HEK293 (cell line): Measurements from ENCODE around the gene ENKUR.

Experiments used
- CTCF ChIA-PET: fragments of 350-600 bp; formaldehyde crosslinking; extraction: SDS; loops from one replicate; lab custom pipeline; 2021; ENCODE audit warnings: antibody characterized with exemption; lab: Yijun Ruan, JAX
- POLR2A ChIA-PET: fragments of 300-600 bp; formaldehyde crosslinking; extraction: SDS; loops from one replicate; lab custom pipeline; 2020; ENCODE audit warnings: antibody characterized with exemption, inconsistent platforms; lab: Yijun Ruan, JAX
- H3K27ac ChIP-seq: fragments of 200-500 bp; sonication (Bioruptor generic); 2 replicates; pipeline ENCODE4 v1.5.1; 2014; ENCODE audit warnings: low read depth, low read length, control low read depth, inconsistent platforms; ENCODE audit errors: extremely low read depth
- H3K36me3 ChIP-seq, 2 experiments: fragments of 200-500 bp in 1 of 2; sonication (Bioruptor generic) in 1 of 2; 1 replicate in 1 of 2; 2 replicates in 1 of 2; pipeline ENCODE4 v1.5.1; 2014 to 2017; ENCODE audit warnings: inconsistent platforms in 2 of 2, low read length in 2 of 2; ENCODE audit not compliant: control insufficient read depth in 2 of 2, insufficient read depth in 1 of 2
- H3K4me1 ChIP-seq: fragments of 200-500 bp; sonication (Bioruptor generic); 2 replicates; pipeline ENCODE4 v1.5.1; 2014; ENCODE audit warnings: mild to moderate bottlenecking, low read length, inconsistent platforms; ENCODE audit not compliant: control insufficient read depth, insufficient read depth
- H3K4me3 ChIP-seq: 2 replicates; pipeline ENCODE4 v1.5.1; 2011; ENCODE audit warnings: low read depth, mild to moderate bottlenecking, control low read depth, low read length, moderate library complexity
- H3K9me3 ChIP-seq: fragments of 200-500 bp; sonication (Bioruptor generic); 2 replicates; pipeline ENCODE4 v1.5.1; 2014; ENCODE audit warnings: low read depth, low read length, inconsistent platforms; ENCODE audit not compliant: control insufficient read depth, insufficient read depth
- BCL6B ChIP-seq: fragments of 450-650 bp; formaldehyde crosslinking; IDR thresholded peaks from 2 replicates; pipeline ENCODE4 v1.5.1; 2017; ENCODE audit warnings: missing biosample characterization, missing genetic modification characterization
- KLF8 ChIP-seq: fragments of 450-650 bp; formaldehyde crosslinking; IDR thresholded peaks from 2 replicates; pipeline ENCODE4 v1.5.1; 2016; ENCODE audit warnings: missing biosample characterization, missing genetic modification characterization
- SCRT1 ChIP-seq: fragments of 450-650 bp; formaldehyde crosslinking; IDR thresholded peaks from 2 replicates; pipeline ENCODE4 v1.5.1; 2016; ENCODE audit warnings: missing biosample characterization, missing genetic modification characterization, borderline replicate concordance
- SETDB1 ChIP-seq: IDR thresholded peaks from one replicate; pipeline ENCODE4 v1.6.1; 2017; ENCODE audit warnings: mild to moderate bottlenecking, low read length, moderate library complexity, mixed read lengths; ENCODE audit not compliant: insufficient read length
- ZEB2 ChIP-seq: fragments of 450-650 bp; formaldehyde crosslinking; IDR thresholded peaks from 2 replicates; pipeline ENCODE4 v1.5.1; 2016; ENCODE audit warnings: missing biosample characterization, missing genetic modification characterization
- ZNF155 ChIP-seq: fragments of 450-650 bp; formaldehyde crosslinking; IDR thresholded peaks from 2 replicates; pipeline ENCODE4 v1.5.1; 2016; ENCODE audit warnings: missing biosample characterization, missing genetic modification characterization
- ZNF24 ChIP-seq: fragments of 450-650 bp; formaldehyde crosslinking; IDR thresholded peaks from 2 replicates; pipeline ENCODE4 v1.5.1; 2016; ENCODE audit warnings: missing biosample characterization, missing genetic modification characterization
- ZNF324 ChIP-seq: fragments of 450-650 bp; formaldehyde crosslinking; IDR thresholded peaks from 2 replicates; pipeline ENCODE4 v1.5.1; 2016; ENCODE audit warnings: missing biosample characterization, missing genetic modification characterization
- ZNF354C ChIP-seq: fragments of 450-650 bp; formaldehyde crosslinking; IDR thresholded peaks from 2 replicates; pipeline ENCODE4 v1.5.1; 2016; ENCODE audit warnings: missing biosample characterization, missing genetic modification characterization, low read depth, borderline replicate concordance
- ZNF548 ChIP-seq: fragments of 450-650 bp; formaldehyde crosslinking; IDR thresholded peaks from 2 replicates; pipeline ENCODE4 v1.5.1; 2016; ENCODE audit warnings: missing biosample characterization, missing genetic modification characterization
- ZNF558 ChIP-seq: fragments of 450-650 bp; formaldehyde crosslinking; IDR thresholded peaks from 2 replicates; pipeline ENCODE4 v1.5.1; 2016; ENCODE audit warnings: missing biosample characterization, missing genetic modification characterization
- ZNF747 ChIP-seq: fragments of 450-650 bp; formaldehyde crosslinking; IDR thresholded peaks from 2 replicates; pipeline ENCODE4 v1.5.1; 2016; ENCODE audit warnings: missing biosample characterization, missing genetic modification characterization
- TF ChIP-seq, protein P1 (sequence below): fragments of 450-650 bp; formaldehyde crosslinking; IDR thresholded peaks from 2 replicates; pipeline ENCODE4 v1.5.1; 2016; ENCODE audit warnings: missing biosample characterization, missing genetic modification characterization, borderline replicate concordance
- TF ChIP-seq, protein P2 (sequence below): fragments of 450-650 bp; formaldehyde crosslinking; IDR thresholded peaks from 2 replicates; pipeline ENCODE4 v1.5.1; 2016; ENCODE audit warnings: missing biosample characterization, missing genetic modification characterization, borderline replicate concordance
- TF ChIP-seq, protein P3 (sequence below): fragments of 450-650 bp; formaldehyde crosslinking; IDR thresholded peaks from 2 replicates; pipeline ENCODE4 v1.5.1; 2016; ENCODE audit warnings: missing biosample characterization, missing genetic modification characterization

The ENKUR gene

DNA sequence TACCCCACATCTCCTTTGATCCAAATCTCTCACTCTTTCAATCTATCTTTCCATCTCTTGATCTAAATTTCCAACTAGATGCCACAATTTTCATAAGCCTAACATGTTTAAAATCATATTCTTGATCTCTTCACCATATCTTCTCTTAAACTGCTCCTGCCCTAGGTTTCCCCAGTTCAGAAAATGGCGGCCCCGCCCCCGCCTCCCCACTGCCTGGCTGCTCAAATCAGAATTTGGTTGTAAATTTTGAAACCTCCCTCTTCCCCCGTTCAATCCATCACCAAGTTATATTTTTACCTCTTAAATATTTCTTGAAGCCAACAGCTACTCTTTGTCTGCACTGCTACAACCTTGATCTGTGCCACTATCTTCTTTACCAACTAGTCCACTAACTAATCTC, 36.3 kb downstream of the ENKUR start (continued):
- TF ChIP-seq ZNF24 (tag by site-specific recombination) = no peak
- no peak for TF ChIP-seq ZNF324
- TF ChIP-seq ZNF354C (tag by site-specific recombination) = no peak
- TF ChIP-seq, protein P1, sequence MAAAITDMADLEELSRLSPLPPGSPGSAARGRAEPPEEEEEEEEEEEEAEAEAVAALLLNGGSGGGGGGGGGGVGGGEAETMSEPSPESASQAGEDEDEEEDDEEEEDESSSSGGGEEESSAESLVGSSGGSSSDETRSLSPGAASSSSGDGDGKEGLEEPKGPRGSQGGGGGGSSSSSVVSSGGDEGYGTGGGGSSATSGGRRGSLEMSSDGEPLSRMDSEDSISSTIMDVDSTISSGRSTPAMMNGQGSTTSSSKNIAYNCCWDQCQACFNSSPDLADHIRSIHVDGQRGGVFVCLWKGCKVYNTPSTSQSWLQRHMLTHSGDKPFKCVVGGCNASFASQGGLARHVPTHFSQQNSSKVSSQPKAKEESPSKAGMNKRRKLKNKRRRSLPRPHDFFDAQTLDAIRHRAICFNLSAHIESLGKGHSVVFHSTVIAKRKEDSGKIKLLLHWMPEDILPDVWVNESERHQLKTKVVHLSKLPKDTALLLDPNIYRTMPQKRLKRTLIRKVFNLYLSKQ (tag by site-specific recombination) = no peak

- no peak overlapping the region for H3K27ac ChIP-seq
- no peak for TF ChIP-seq ZNF548 (tag by site-specific recombination)
- TF ChIP-seq, protein P2, sequence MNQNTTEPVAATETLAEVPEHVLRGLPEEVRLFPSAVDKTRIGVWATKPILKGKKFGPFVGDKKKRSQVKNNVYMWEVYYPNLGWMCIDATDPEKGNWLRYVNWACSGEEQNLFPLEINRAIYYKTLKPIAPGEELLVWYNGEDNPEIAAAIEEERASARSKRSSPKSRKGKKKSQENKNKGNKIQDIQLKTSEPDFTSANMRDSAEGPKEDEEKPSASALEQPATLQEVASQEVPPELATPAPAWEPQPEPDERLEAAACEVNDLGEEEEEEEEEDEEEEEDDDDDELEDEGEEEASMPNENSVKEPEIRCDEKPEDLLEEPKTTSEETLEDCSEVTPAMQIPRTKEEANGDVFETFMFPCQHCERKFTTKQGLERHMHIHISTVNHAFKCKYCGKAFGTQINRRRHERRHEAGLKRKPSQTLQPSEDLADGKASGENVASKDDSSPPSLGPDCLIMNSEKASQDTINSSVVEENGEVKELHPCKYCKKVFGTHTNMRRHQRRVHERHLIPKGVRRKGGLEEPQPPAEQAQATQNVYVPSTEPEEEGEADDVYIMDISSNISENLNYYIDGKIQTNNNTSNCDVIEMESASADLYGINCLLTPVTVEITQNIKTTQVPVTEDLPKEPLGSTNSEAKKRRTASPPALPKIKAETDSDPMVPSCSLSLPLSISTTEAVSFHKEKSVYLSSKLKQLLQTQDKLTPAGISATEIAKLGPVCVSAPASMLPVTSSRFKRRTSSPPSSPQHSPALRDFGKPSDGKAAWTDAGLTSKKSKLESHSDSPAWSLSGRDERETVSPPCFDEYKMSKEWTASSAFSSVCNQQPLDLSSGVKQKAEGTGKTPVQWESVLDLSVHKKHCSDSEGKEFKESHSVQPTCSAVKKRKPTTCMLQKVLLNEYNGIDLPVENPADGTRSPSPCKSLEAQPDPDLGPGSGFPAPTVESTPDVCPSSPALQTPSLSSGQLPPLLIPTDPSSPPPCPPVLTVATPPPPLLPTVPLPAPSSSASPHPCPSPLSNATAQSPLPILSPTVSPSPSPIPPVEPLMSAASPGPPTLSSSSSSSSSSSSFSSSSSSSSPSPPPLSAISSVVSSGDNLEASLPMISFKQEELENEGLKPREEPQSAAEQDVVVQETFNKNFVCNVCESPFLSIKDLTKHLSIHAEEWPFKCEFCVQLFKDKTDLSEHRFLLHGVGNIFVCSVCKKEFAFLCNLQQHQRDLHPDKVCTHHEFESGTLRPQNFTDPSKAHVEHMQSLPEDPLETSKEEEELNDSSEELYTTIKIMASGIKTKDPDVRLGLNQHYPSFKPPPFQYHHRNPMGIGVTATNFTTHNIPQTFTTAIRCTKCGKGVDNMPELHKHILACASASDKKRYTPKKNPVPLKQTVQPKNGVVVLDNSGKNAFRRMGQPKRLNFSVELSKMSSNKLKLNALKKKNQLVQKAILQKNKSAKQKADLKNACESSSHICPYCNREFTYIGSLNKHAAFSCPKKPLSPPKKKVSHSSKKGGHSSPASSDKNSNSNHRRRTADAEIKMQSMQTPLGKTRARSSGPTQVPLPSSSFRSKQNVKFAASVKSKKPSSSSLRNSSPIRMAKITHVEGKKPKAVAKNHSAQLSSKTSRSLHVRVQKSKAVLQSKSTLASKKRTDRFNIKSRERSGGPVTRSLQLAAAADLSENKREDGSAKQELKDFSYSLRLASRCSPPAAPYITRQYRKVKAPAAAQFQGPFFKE (tag by site-specific recombination) = no peak
- TF ChIP-seq KLF8 (tag by site-specific recombination) = no peak
- TF ChIP-seq SETDB1 = no peak
- TF ChIP-seq, protein P3, sequence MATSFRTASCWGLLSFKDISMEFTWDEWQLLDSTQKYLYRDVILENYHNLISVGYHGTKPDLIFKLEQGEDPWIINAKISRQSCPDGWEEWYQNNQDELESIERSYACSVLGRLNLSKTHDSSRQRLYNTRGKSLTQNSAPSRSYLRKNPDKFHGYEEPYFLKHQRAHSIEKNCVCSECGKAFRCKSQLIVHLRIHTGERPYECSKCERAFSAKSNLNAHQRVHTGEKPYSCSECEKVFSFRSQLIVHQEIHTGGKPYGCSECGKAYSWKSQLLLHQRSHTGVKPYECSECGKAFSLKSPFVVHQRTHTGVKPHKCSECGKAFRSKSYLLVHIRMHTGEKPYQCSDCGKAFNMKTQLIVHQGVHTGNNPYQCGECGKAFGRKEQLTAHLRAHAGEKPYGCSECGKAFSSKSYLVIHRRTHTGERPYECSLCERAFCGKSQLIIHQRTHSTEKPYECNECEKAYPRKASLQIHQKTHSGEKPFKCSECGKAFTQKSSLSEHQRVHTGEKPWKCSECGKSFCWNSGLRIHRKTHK (tag by site-specific recombination) = no peak
- TF ChIP-seq ZNF155 = no peak
- no peak for TF ChIP-seq ZNF747 (tag by site-specific recombination)
- no peak for TF ChIP-seq ZNF558 (tag by site-specific recombination)
- no peak for TF ChIP-seq ZEB2 (tag by site-specific recombination)
- TF ChIP-seq BCL6B (tag by site-specific recombination) = no peak
- no peak for TF ChIP-seq SCRT1 (tag by site-specific recombination)
- H3K4me3 ChIP-seq = no peak overlapping the region
- H3K9me3 ChIP-seq = no peaks in the 10 kb centered on the region
- H3K4me1 ChIP-seq = no peaks in the 10 kb centered on the region
- ChIA-PET CTCF (no interaction called here), POLR2A (no interaction called here)
- no peaks in the 10 kb centered on the region for H3K36me3 ChIP-seq
Measured at GRCh38 chr10:24974976-24975375, 41.0 kb downstream of the ENKUR start.
